Subcutaneous adipose tissue (tissue), 4 donors: ENCODE results near the gene ZNF70. TPM values are rescaled to one million over a fixed set of nuclear protein-coding genes. Genes with fewer than 3 reads are reported as not detected.

Experiments
- total RNA-seq, 4 donors: library from RNA; depleted of rRNA; stranded (reverse); fragments of >200 nt; gene quantifications; one replicate each; pipeline ENCODE4 v1.1.0, GENCODE V29; 2016
- TF ChIP-seq, protein P1 (sequence below): fragments of 450-650 bp; IDR thresholded peaks from one replicate; pipeline ENCODE4 v1.5.1; 2016; ENCODE audit warnings: low read depth, mild to moderate bottlenecking, control low read depth, antibody characterized with exemption, moderate library complexity

ZNF70 gene
- total RNA-seq, 4 donors from 2014 or later = 2.9 to 7.0 (median 3.7) TPM

- TF ChIP-seq, protein P1, sequence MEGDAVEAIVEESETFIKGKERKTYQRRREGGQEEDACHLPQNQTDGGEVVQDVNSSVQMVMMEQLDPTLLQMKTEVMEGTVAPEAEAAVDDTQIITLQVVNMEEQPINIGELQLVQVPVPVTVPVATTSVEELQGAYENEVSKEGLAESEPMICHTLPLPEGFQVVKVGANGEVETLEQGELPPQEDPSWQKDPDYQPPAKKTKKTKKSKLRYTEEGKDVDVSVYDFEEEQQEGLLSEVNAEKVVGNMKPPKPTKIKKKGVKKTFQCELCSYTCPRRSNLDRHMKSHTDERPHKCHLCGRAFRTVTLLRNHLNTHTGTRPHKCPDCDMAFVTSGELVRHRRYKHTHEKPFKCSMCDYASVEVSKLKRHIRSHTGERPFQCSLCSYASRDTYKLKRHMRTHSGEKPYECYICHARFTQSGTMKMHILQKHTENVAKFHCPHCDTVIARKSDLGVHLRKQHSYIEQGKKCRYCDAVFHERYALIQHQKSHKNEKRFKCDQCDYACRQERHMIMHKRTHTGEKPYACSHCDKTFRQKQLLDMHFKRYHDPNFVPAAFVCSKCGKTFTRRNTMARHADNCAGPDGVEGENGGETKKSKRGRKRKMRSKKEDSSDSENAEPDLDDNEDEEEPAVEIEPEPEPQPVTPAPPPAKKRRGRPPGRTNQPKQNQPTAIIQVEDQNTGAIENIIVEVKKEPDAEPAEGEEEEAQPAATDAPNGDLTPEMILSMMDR = no peak
Measured at GRCh38 chr22:23695141-23695540, 55.8 kb downstream of the ZNF70 start.

GRCh38 chr22:23693979-23694680 lies 56.8 kb downstream of the ZNF70 start:
- TF ChIP-seq, protein P1 = no peak

GRCh38 chr22:23692598-23693291 lies 58.2 kb downstream of the ZNF70 start:
- TF ChIP-seq, protein P1 = no peak

GRCh38 chr22:23691748-23692423 lies 59.0 kb downstream of the ZNF70 start:
- TF ChIP-seq, protein P1 = no peak

GRCh38 chr22:23690713-23691112 lies 60.2 kb downstream of the ZNF70 start, which contains the start of gene RGL4:
RGL4 (plus strand) TSS chr22:23691013; CDS start chr22:23692031, 1,018 bp downstream.
- TF ChIP-seq, protein P1 = no peak

DNA sequence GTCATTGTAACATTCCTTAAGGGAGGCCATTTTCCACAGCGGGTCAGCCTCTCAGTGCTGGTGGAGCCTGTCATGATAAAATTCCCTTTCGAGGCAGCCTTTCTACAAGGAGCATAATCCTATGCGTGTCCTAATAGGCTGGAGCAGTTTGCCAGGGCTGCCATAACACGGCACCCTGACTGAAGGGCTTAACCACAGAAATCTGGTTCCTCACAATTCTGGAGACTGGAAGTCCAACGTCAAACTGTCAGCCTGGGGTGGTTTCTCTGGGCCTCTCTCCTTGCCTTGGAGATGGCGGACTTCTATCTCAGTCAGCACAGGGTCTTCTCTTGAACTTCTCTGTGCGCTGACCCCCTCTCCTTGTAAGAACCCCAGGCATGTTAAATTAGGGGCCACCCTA lies 61.5 kb downstream of the ZNF70 start:
- TF ChIP-seq, protein P1 = no peak

Other genes starting within 250 kb of the ZNF70 start
- not detected for gene IGLL1, start 170.8 kb downstream of the ZNF70 start, total RNA-seq
- 1 to 10 TPM in 1 of 4 donors, under 1 TPM in 2, not detected in 1; 0.44 to 1.5 (median 0.57) TPM for gene DRICH1, start 118.8 kb downstream of the ZNF70 start, total RNA-seq
- gene RGL4, start 60.1 kb downstream of the ZNF70 start, total RNA-seq = not detected
- 1 to 10 TPM in 1 of 4 donors, not detected in 3; 6.8 TPM for gene VPREB3, start 3.3 kb upstream of the ZNF70 start, total RNA-seq
- not detected for gene C22orf15, start 11.9 kb upstream of the ZNF70 start, total RNA-seq
- 10 to 100 TPM in 3 of 4 donors, 1 to 10 TPM in 1; 9.3 to 84.6 (median 26.6) TPM for gene CHCHD10, start 16.9 kb upstream of the ZNF70 start, total RNA-seq
- gene MMP11, start 21.7 kb upstream of the ZNF70 start, total RNA-seq = 1 to 10 TPM; 2.1 to 2.8 (median 2.2) TPM
- gene SMARCB1, start 35.9 kb upstream of the ZNF70 start, total RNA-seq = 10 to 100 TPM; 26.3 to 84.2 (median 37.5) TPM
- 1 to 10 TPM in 1 of 4 donors, under 1 TPM in 1, not detected in 2; 0.22 to 1.5 TPM for gene DERL3, start 87.9 kb upstream of the ZNF70 start, total RNA-seq
- 10 to 100 TPM in 1 of 4 donors, 1 to 10 TPM in 3; 4.8 to 10.2 (median 5.5) TPM for gene SLC2A11, start 106.8 kb upstream of the ZNF70 start, total RNA-seq
- 100 to 1,000 TPM in 3 of 4 donors, 10 to 100 TPM in 1; 58.8 to 202 (median 128) TPM for gene MIF, start 143.3 kb upstream of the ZNF70 start, total RNA-seq
- gene GSTT2B, start 210.1 kb upstream of the ZNF70 start, total RNA-seq = 1 to 10 TPM; 1.7 to 7.5 (median 3.5) TPM
- gene DDTL, start 215.8 kb upstream of the ZNF70 start, total RNA-seq = under 1 TPM in 3 of 4 donors, not detected in 1; 0.65 to 0.94 (median 0.88) TPM
- gene DDT, start 223.3 kb upstream of the ZNF70 start, total RNA-seq = 100 to 1,000 TPM in 2 of 4 donors, 10 to 100 TPM in 2; 94.9 to 211 (median 111) TPM
- not detected for gene GSTT2, start 229.0 kb upstream of the ZNF70 start, total RNA-seq